ENCODE results near the gene CMTM6. TPM values are rescaled to one million over a fixed set of nuclear protein-coding genes. Genes with fewer than 3 reads are reported as not detected.
"Not testable (repeated sequence)": the region's sequence is repeated elsewhere in the genome, so short reads cannot be mapped to it uniquely, and the experiment has no call there.

The CMTM6 gene
- total and polyA plus RNA-seq, 10 of the 15 experiments (the other 5 are each of a cell fraction or from before 2014, with no cell fraction given), result 27.1 to 97.3 (median 61.4) TPM

DNA sequence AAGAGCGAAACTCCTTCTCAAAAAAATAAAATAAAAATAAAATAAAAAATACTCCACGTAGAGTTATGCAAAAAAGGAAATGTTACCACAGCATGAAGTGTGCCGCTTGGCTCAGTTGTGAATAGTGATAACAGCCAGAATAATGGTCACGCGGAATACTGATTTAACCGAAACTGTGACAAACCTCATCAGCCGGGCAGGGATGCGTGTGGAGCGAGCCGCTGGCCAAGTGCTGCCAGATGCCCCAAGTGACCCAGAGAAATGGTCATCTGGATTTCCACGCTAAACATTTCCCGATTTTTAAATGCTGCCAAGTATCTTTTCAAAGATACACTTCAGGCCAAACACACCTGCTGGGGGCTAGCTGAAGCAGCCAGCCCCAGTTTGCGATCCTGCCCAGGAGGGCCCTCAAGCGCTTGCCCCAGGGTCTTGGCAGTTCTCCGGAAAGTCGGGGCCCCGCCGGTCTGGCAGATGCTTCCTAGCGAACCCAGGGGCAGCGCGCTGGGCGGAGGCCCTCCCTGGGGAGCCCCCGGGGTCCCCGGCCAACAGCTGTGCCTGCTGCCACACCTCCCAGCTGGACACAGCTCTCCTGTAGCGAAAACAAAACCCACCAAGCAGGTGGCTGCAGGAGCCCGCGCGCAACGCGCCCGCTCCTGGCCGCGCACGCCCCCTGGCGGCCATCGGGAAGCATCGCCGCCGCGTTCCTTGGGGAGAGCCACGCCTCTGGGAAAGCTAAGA lies 35.1 kb downstream of the CMTM6 start (continued):
- TF ChIP-seq LARP7 (IDR thresholded peaks at IDR 0.05) (peak; percentile 64; the same call in 1 of the 2 replicates), SPI1 (IDR thresholded peaks at IDR 0.05; ENCODE audit: borderline replicate concordance, insufficient read depth, low read depth, low read length) (no peak), HDAC6 (IDR thresholded peaks at IDR 0.05; ENCODE audit: unreplicated experiment) (no peak), CREB1 (IDR thresholded peaks at IDR 0.05; ENCODE audit: low read depth) (no peak), RFX5 (IDR thresholded peaks at IDR 0.05; ENCODE audit: low read depth, low read length) (no peak), NR2F1 (conservative IDR thresholded peaks at IDR 0.05) (0 out of 2 replicates have a peak, but pooled peaks have one; percentile 37)

DNA sequence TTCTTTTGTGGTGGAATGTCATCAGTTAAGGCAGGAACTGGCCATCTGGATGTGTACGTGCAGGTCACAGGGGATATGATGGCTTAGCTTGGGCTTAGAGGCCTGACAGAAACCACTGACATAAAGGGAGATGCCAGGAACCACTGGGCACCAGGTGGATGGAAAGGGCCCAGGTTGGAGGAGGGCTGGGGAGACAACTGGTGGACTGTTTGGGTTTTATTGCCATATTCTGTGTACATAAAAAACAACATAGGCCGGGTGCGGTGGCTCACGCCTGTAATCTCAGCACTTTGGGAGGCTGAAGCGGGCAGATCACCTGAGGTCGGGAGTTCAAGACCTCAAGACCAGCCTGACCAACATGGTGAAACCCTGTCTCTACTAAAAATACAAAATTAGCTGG lies 35.8 kb downstream of the CMTM6 start:
- DNase-seq (ENCODE audit: low read depth, low spot score); ATAC-seq; H3K36me3 ChIP-seq (ENCODE audit: control insufficient read depth in 2 of 2, insufficient read depth in 2 of 2, low read length in 1 of 2); H3K4me3 ChIP-seq; H3K79me2 ChIP-seq (ENCODE audit: control insufficient read depth, insufficient read depth, low read length); H3K4me2 ChIP-seq (ENCODE audit: control insufficient read depth, insufficient read depth); H2AFZ ChIP-seq (ENCODE audit: control insufficient read depth, low read depth, low read length); BruUV-seq (replicated peaks); H3K27me3 ChIP-seq (replicated peaks in 1 of 2; ENCODE audit: control insufficient read depth in 2 of 2, insufficient read depth in 2 of 2, low read length in 1 of 2); H3K27ac ChIP-seq (ENCODE audit: control insufficient read depth, insufficient read depth); H3K9me3 ChIP-seq (replicated peaks; ENCODE audit: control insufficient read depth, insufficient read depth, low read length); H4K20me1 ChIP-seq (ENCODE audit: control insufficient read depth, insufficient read depth); H3K9ac ChIP-seq (ENCODE audit: control insufficient read depth, insufficient read depth, low read length); FAIRE-seq: not testable (repeated sequence)
- ChIA-PET SMC1A (ENCODE audit: uncharacterized antibody, unreplicated experiment) (interaction anchor here (1.8 to 6.0 kb wide), 10 partner anchors 12 to 95 kb away, joined by 7 to 61 read pairs (median 16); partner anchors contain the start of gene CMTM6), RAD21 (ENCODE audit: unreplicated experiment) (interaction anchor here (1.6 to 5.5 kb wide), 7 partner anchors 23 to 170 kb away, joined by 4 to 121 read pairs (median 57); no protein-coding TSS in a partner anchor), CTCF (interaction anchor here (1.0 to 5.7 kb wide), 9 partner anchors 18 to 133 kb away, joined by 3 to 201 read pairs (median 41); no protein-coding TSS in a partner anchor), POLR2A (interaction anchor here (1.4 kb wide), 1 partner anchor 92 kb away, joined by 5 read pairs; no protein-coding TSS in a partner anchor)
- H3K4me1 ChIP-seq (ENCODE audit: control insufficient read depth, insufficient read depth, low read length), result peaks cover 39% of the 10 kb centered on the region
- 75% methylated on average over 4 of the region's 6 CpGs for WGBS (ENCODE audit: insufficient coverage, insufficient replicate concordance, low lambda C conversion rate, missing lambda C conversion rate)
- intact Hi-C loops (cut with micrococcal nuclease; ENCODE audit: unreplicated experiment), result loop anchor here (5.0 kb wide), 3 partner anchors 45 to 290 kb away; partner anchors contain the start of gene CMTM7
- in situ Hi-C loops (cut with MboI), result loop anchor here (5.0 kb wide), 1 partner anchor 90 kb away; no protein-coding TSS in a partner anchor

DNA sequence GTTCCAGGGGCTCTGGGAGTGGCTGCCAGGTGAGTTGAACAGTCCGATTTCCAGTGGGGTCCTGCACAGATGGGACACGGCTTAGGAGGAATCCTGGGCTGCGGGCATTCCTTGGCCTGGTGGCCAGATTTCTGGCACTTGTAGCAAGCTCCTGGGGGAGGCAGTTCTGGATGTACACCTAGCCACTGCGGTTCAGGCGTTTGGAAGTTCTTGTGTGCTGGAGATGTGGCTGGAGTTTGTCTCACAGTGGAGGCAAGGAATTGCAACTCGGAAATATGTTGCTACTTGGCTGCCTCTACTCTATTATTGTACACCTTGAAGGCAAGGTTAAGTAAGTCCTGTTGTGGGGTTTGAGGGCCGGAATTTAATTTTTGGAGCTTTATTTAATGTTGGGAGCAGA lies 37.9 kb downstream of the CMTM6 start:
- H3K36me3 ChIP-seq (ENCODE audit: control insufficient read depth in 2 of 2, insufficient read depth in 2 of 2, low read length in 1 of 2); H2AFZ ChIP-seq (ENCODE audit: control insufficient read depth, low read depth, low read length); H3K9ac ChIP-seq (ENCODE audit: control insufficient read depth, insufficient read depth, low read length); H3K9me3 ChIP-seq (replicated peaks; ENCODE audit: control insufficient read depth, insufficient read depth, low read length); POLR2A ChIA-PET; H3K4me3 ChIP-seq; H3K27ac ChIP-seq (ENCODE audit: control insufficient read depth, insufficient read depth); BruUV-seq (replicated peaks); H3K79me2 ChIP-seq (ENCODE audit: control insufficient read depth, insufficient read depth, low read length); DNase-seq (ENCODE audit: low read depth, low spot score); RAD21 ChIA-PET (ENCODE audit: unreplicated experiment); ATAC-seq; H4K20me1 ChIP-seq (ENCODE audit: control insufficient read depth, insufficient read depth); H3K27me3 ChIP-seq (replicated peaks in 1 of 2; ENCODE audit: control insufficient read depth in 2 of 2, insufficient read depth in 2 of 2, low read length in 1 of 2); FAIRE-seq; H3K4me2 ChIP-seq (ENCODE audit: control insufficient read depth, insufficient read depth): not testable (repeated sequence)
- ChIA-PET SMC1A (ENCODE audit: uncharacterized antibody, unreplicated experiment) (interaction anchor here (0.7 to 1.2 kb wide), 3 partner anchors 41 to 169 kb away, joined by 3 read pairs; no protein-coding TSS in a partner anchor), CTCF (interaction anchor here (1.1 to 1.7 kb wide), 2 partner anchors 88 to 89 kb away, joined by 3 to 4 read pairs; no protein-coding TSS in a partner anchor)
- in situ Hi-C loops (cut with MboI), result loop anchor here (5.0 kb wide), 1 partner anchor 87 kb away; no protein-coding TSS in a partner anchor
- intact Hi-C loops (cut with micrococcal nuclease; ENCODE audit: unreplicated experiment), result loop anchor here (5.0 kb wide), 3 partner anchors 42 to 287 kb away; partner anchors contain the start of gene CMTM7
- H3K4me1 ChIP-seq (ENCODE audit: control insufficient read depth, insufficient read depth, low read length), result peaks cover 29% of the 10 kb centered on the region
- 83% methylated on average over 7 of the region's 7 CpGs for WGBS (ENCODE audit: insufficient coverage, insufficient replicate concordance, low lambda C conversion rate, missing lambda C conversion rate)

DNA sequence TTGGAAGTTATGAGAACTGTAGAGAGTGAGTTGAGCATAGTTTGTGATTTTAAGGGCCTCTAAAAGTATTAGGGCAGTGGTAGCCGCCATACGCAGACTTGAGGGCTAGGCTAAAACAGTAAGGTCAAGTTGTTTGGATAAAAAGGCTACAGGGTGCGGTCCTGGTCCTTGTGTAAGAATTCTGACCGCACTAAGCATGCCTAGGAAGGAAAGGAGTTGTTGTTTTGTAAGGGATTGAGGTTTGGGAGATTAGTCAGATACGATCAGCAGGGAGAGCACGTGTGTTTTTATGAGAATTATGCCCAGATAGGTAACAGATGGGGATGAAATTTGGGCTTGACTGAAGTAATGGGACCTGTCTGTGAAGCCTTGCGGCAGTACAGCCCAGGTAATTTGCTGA lies 39.2 kb downstream of the CMTM6 start:
- H3K27me3 ChIP-seq (replicated peaks in 1 of 2; ENCODE audit: control insufficient read depth in 2 of 2, insufficient read depth in 2 of 2, low read length in 1 of 2); POLR2A ChIA-PET; H4K20me1 ChIP-seq (ENCODE audit: control insufficient read depth, insufficient read depth); H2AFZ ChIP-seq (ENCODE audit: control insufficient read depth, low read depth, low read length); H3K9ac ChIP-seq (ENCODE audit: control insufficient read depth, insufficient read depth, low read length); H3K36me3 ChIP-seq (ENCODE audit: control insufficient read depth in 2 of 2, insufficient read depth in 2 of 2, low read length in 1 of 2); ATAC-seq; intact Hi-C loops (cut with micrococcal nuclease; ENCODE audit: unreplicated experiment); FAIRE-seq; in situ Hi-C loops (cut with MboI); H3K4me3 ChIP-seq; H3K9me3 ChIP-seq (replicated peaks; ENCODE audit: control insufficient read depth, insufficient read depth, low read length); BruUV-seq (replicated peaks); H3K4me2 ChIP-seq (ENCODE audit: control insufficient read depth, insufficient read depth); RAD21 ChIA-PET (ENCODE audit: unreplicated experiment); H3K79me2 ChIP-seq (ENCODE audit: control insufficient read depth, insufficient read depth, low read length); DNase-seq (ENCODE audit: low read depth, low spot score); H3K27ac ChIP-seq (ENCODE audit: control insufficient read depth, insufficient read depth): not testable (repeated sequence)
- H3K4me1 ChIP-seq (ENCODE audit: control insufficient read depth, insufficient read depth, low read length), result peaks cover 22% of the 10 kb centered on the region
- CTCF ChIA-PET, result interaction anchor here (1.3 kb wide), 1 partner anchor 63 kb away, joined by 4 read pairs; no protein-coding TSS in a partner anchor
- 89% methylated on average over 7 of the region's 7 CpGs for WGBS (ENCODE audit: insufficient coverage, insufficient replicate concordance, low lambda C conversion rate, missing lambda C conversion rate)
- SMC1A ChIA-PET (ENCODE audit: uncharacterized antibody, unreplicated experiment), result interaction anchor here (1.4 kb wide), 1 partner anchor 89 kb away, joined by 7 read pairs; no protein-coding TSS in a partner anchor

Data from GM12878 (cell line).